Hematopoietic multipotent progenitor cell treated with erythropoietin and hydrocortisone succinate and interleukin-3 and kit ligand, for 15 days (in vitro differentiated cells): ENCODE data around the gene ELAVL1.
A peak's percentile ranks its signal among the peaks of the same experiment; 100 is the strongest.
"Not testable (repeated sequence)": the region's sequence is repeated elsewhere in the genome, so short reads cannot be mapped to it uniquely, and the experiment has no call there.

Source experiments
- DNase-seq: peaks from one replicate; pipeline ENCODE4 v3.0.0-alpha.2; 2015; ENCODE audit warnings: low spot score

The ELAVL1 gene

GRCh38 chr19:7968008-7968795, 37.2 kb downstream of the ELAVL1 start:
- DNase-seq = no peak

GRCh38 chr19:7965921-7966665, 39.3 kb downstream of the ELAVL1 start:
- no peak for DNase-seq

- no peak for DNase-seq
These were observed 40.1 kb downstream of the ELAVL1 start for GRCh38 chr19:7965259-7965841.

- no peak for DNase-seq
These were observed 41.9 kb downstream of the ELAVL1 start for GRCh38 chr19:7963566-7963965.

- DNase-seq = no peak
These were observed 42.7 kb downstream of the ELAVL1 start for GRCh38 chr19:7962644-7963268.

GRCh38 chr19:7961920-7962626, 43.4 kb downstream of the ELAVL1 start:
- no peak for DNase-seq

GRCh38 chr19:7961082-7961481, 44.4 kb downstream of the ELAVL1 start:
- DNase-seq = not testable (repeated sequence)

- DNase-seq = no peak
These were observed 46.2 kb downstream of the ELAVL1 start for GRCh38 chr19:7959211-7959610.

- no peak for DNase-seq
These were observed 49.7 kb downstream of the ELAVL1 start for GRCh38 chr19:7955696-7956095.

- DNase-seq = no peak
These were observed 51.9 kb downstream of the ELAVL1 start for GRCh38 chr19:7953576-7953975.

- no peak for DNase-seq
These were observed 52.4 kb downstream of the ELAVL1 start for GRCh38 chr19:7953060-7953459.

GRCh38 chr19:7947939-7948338, 57.5 kb downstream of the ELAVL1 start:
- no peak for DNase-seq

- DNase-seq = peak; percentile 90
These were observed 61.2 kb downstream of the ELAVL1 start for GRCh38 chr19:7944177-7944761.

- DNase-seq = peak; percentile 100
These were observed 61.8 kb downstream of the ELAVL1 start, which contains the start of gene TIMM44 for GRCh38 chr19:7943444-7944176. TSS of gene TIMM44 (minus strand) at chr19:7943666. CDS start at chr19:7943651, 15 bp downstream.

GRCh38 chr19:7942981-7943443, 62.4 kb downstream of the ELAVL1 start:
- DNase-seq = peak; percentile 25

- DNase-seq = no peak
These were observed 63.4 kb downstream of the ELAVL1 start for GRCh38 chr19:7941895-7942596.

- DNase-seq = no peak
These were observed 64.6 kb downstream of the ELAVL1 start for GRCh38 chr19:7940841-7941240.

GRCh38 chr19:7934766-7935165, 70.7 kb downstream of the ELAVL1 start:
- DNase-seq = no peak

GRCh38 chr19:7933828-7934725, 71.4 kb downstream of the ELAVL1 start:
- DNase-seq = no peak
